Stimulated activated CD8-positive, alpha-beta memory T cell treated with anti-CD3 and anti-CD28 coated beads, Interleukin-4, amount 100 ng/mL, for 24 hours (primary cell): ENCODE results near the gene GMPPA.

Source experiments
- DNase-seq: peaks from one replicate; pipeline ENCODE4 v3.0.0-alpha.2; 2020; ENCODE audit warnings: low read depth

The GMPPA gene

GRCh38 chr2:219468410-219469185 is 30.1 kb upstream of the GMPPA start:
- DNase-seq, result no peak

GRCh38 chr2:219469186-219469724 is 29.4 kb upstream of the GMPPA start:
- DNase-seq, result no peak

- DNase-seq, result no peak
Observed at GRCh38 chr2:219470429-219470828, 28.3 kb upstream of the GMPPA start.

GRCh38 chr2:219471476-219472371 is 27.0 kb upstream of the GMPPA start:
- DNase-seq, result no peak

- no peak for DNase-seq
Observed at GRCh38 chr2:219472629-219473187, 26.0 kb upstream of the GMPPA start.

- no peak for DNase-seq
Observed at GRCh38 chr2:219473511-219473910, 25.2 kb upstream of the GMPPA start.

- DNase-seq, result no peak
Observed at GRCh38 chr2:219474285-219475060, 24.2 kb upstream of the GMPPA start.

GRCh38 chr2:219475278-219475677 is 23.4 kb upstream of the GMPPA start:
- DNase-seq, result no peak

- DNase-seq, result peak; percentile 43
Observed at GRCh38 chr2:219475697-219476651, 22.7 kb upstream of the GMPPA start.

GRCh38 chr2:219476652-219477151 is 22.0 kb upstream of the GMPPA start:
- no peak for DNase-seq

- DNase-seq, result no peak
Observed at GRCh38 chr2:219477179-219477578, 21.5 kb upstream of the GMPPA start.

GRCh38 chr2:219477815-219478214 is 20.9 kb upstream of the GMPPA start:
- no peak for DNase-seq

GRCh38 chr2:219478916-219479315 is 19.8 kb upstream of the GMPPA start:
- DNase-seq, result no peak

- DNase-seq, result no peak
Observed at GRCh38 chr2:219480004-219480403, 18.7 kb upstream of the GMPPA start.

- no peak for DNase-seq
Observed at GRCh38 chr2:219482674-219483405, 15.9 kb upstream of the GMPPA start.

- no peak for DNase-seq
Observed at GRCh38 chr2:219483451-219484342, 15.0 kb upstream of the GMPPA start.

- DNase-seq, result no peak
Observed at GRCh38 chr2:219484343-219485200, 14.1 kb upstream of the GMPPA start.

GRCh38 chr2:219485201-219485580 is 13.5 kb upstream of the GMPPA start:
- DNase-seq, result no peak
